Neural cell (in vitro differentiated cells): ENCODE data around the gene PHB1. TPM values are rescaled to one million over a fixed set of nuclear protein-coding genes. Genes with fewer than 3 reads are reported as not detected.
"Not testable (repeated sequence)": the region's sequence is repeated elsewhere in the genome, so short reads cannot be mapped to it uniquely, and the experiment has no call there.

Source experiments
- H2AFZ ChIP-seq: fragments of 200-600, 300-800 bp; sonication (generic), shearing (Covaris generic); 2 replicates; pipeline ENCODE4 v1.6.0; 2014; ENCODE audit warnings: low read depth, mild to moderate bottlenecking, antibody characterized with exemption, low read length, moderate library complexity
- H3F3A ChIP-seq: fragments of 200-600 bp; shearing (Covaris generic); 2 replicates; pipeline ENCODE4 v1.6.1; 2016; ENCODE audit warnings: mild to moderate bottlenecking, moderate library complexity, mixed read lengths, antibody characterized with exemption, low read length; ENCODE audit not compliant: insufficient read depth, poor library complexity, severe bottlenecking
- H3K27ac ChIP-seq: fragments of 200-600, 300-800 bp; sonication (generic), shearing (Covaris generic); 2 replicates; pipeline ENCODE4 v1.5.1; 2014; ENCODE audit warnings: mild to moderate bottlenecking, low read length, moderate library complexity
- H3K27me3 ChIP-seq: fragments of 300-800, 200-600 bp; sonication (generic), shearing (Covaris generic); 2 replicates; pipeline ENCODE4 v1.6.0; 2014; ENCODE audit warnings: mild to moderate bottlenecking, low read depth, low read length, moderate library complexity; ENCODE audit not compliant: insufficient read depth
- H3K36me3 ChIP-seq: fragments of 300-800, 200-600 bp; sonication (generic), shearing (Covaris generic); 2 replicates; pipeline ENCODE4 v1.5.1; 2014; ENCODE audit warnings: mild to moderate bottlenecking, antibody characterized with exemption, low read length, moderate library complexity; ENCODE audit not compliant: insufficient read depth
- H3K4me2 ChIP-seq: fragments of 300-800, 200-600 bp; sonication (generic), shearing (Covaris generic); 2 replicates; pipeline ENCODE4 v1.6.0; 2014; ENCODE audit warnings: mild to moderate bottlenecking, low read length
- H3K4me3 ChIP-seq: fragments of 300-800, 200-600 bp; sonication (generic), shearing (Covaris generic); 2 replicates; pipeline ENCODE4 v1.5.1; 2014; ENCODE audit warnings: mild to moderate bottlenecking, low read length, moderate library complexity
- H3K79me2 ChIP-seq: fragments of 200-600 bp; shearing (Covaris generic); replicated peaks from 2 replicates; pipeline ENCODE4 v1.6.0; 2014; ENCODE audit warnings: mild to moderate bottlenecking, low read length, moderate library complexity; ENCODE audit not compliant: insufficient read depth
- H3K9ac ChIP-seq: fragments of 300-800, 200-600 bp; sonication (generic), shearing (Covaris generic); 2 replicates; pipeline ENCODE4 v1.6.1; 2016; ENCODE audit warnings: mild to moderate bottlenecking, low read length, mixed read lengths
- H3K9me2 ChIP-seq: fragments of 200-600 bp; shearing (Covaris generic); 2 replicates; pipeline ENCODE4 v1.6.1; 2016; ENCODE audit warnings: mild to moderate bottlenecking, low read length, mixed read lengths; ENCODE audit not compliant: insufficient read depth
- H3K9me3 ChIP-seq: fragments of 200-600, 300-800 bp; sonication (generic), shearing (Covaris generic); 2 replicates; pipeline ENCODE4 v1.6.1; 2016; ENCODE audit warnings: mild to moderate bottlenecking, mixed run types, low read length, moderate library complexity, mixed read lengths
- H4K20me1 ChIP-seq: fragments of 200-600 bp; shearing (Covaris generic); 2 replicates; pipeline ENCODE4 v1.6.1; 2016; ENCODE audit warnings: mild to moderate bottlenecking, mixed run types; ENCODE audit not compliant: insufficient read depth
- EP300 ChIP-seq: fragments of 450-650 bp; conservative IDR thresholded peaks from 2 replicates; pipeline ENCODE4 v1.6.1; 2014; ENCODE audit warnings: antibody characterized with exemption, mild to moderate bottlenecking, moderate library complexity; ENCODE audit not compliant: poor library complexity, severe bottlenecking
- EZH2 ChIP-seq: fragments of 200-600, 300-800 bp; shearing (Covaris generic), sonication (generic); IDR thresholded peaks from 2 replicates; pipeline ENCODE4 v1.6.1; 2014; ENCODE audit warnings: antibody characterized with exemption, low read length, borderline replicate concordance, mild to moderate bottlenecking; ENCODE audit not compliant: insufficient read depth, poor library complexity, severe bottlenecking
- MXI1 ChIP-seq: fragments of 450-650 bp; conservative IDR thresholded peaks from 2 replicates; pipeline ENCODE4 v1.6.1; 2014; ENCODE audit warnings: antibody characterized with exemption, mild to moderate bottlenecking; ENCODE audit not compliant: poor library complexity, severe bottlenecking
- POLR2AphosphoS5 ChIP-seq: IDR thresholded peaks from 2 replicates; pipeline ENCODE4 v1.6.1; 2012
- RAD21 ChIP-seq: fragments of 450-650 bp; conservative IDR thresholded peaks from 2 replicates; pipeline ENCODE4 v1.6.1; 2014; ENCODE audit warnings: antibody characterized with exemption, mild to moderate bottlenecking, moderate library complexity
- SMC3 ChIP-seq: fragments of 450-650 bp; conservative IDR thresholded peaks from 2 replicates; pipeline ENCODE4 v1.6.1; 2014; ENCODE audit warnings: antibody characterized with exemption, mild to moderate bottlenecking, moderate library complexity; ENCODE audit not compliant: poor library complexity
- TAF1 ChIP-seq: IDR thresholded peaks from 2 replicates; pipeline ENCODE4 v1.6.1; 2012; ENCODE audit warnings: low read depth
- polyA plus RNA-seq: library from polyadenylated mRNA; depleted of rRNA; stranded (reverse); fragments of >200 nt; gene quantifications from 2 replicates; pipeline ENCODE4 v1.2.3, GENCODE V29; 2014
- TF ChIP-seq, protein P1 (sequence below): IDR thresholded peaks from 2 replicates; pipeline ENCODE4 v1.6.1; 2012; ENCODE audit warnings: borderline replicate concordance
- TF ChIP-seq, protein P2 (sequence below): fragments of 450-650 bp; IDR thresholded peaks from 2 replicates; pipeline ENCODE4 v1.5.1; 2014; ENCODE audit warnings: antibody characterized with exemption, mild to moderate bottlenecking, moderate library complexity; ENCODE audit not compliant: poor library complexity, severe bottlenecking

PHB1 gene
- polyA plus RNA-seq, 1 donor from 2014 or later, result 99.0 TPM

DNA sequence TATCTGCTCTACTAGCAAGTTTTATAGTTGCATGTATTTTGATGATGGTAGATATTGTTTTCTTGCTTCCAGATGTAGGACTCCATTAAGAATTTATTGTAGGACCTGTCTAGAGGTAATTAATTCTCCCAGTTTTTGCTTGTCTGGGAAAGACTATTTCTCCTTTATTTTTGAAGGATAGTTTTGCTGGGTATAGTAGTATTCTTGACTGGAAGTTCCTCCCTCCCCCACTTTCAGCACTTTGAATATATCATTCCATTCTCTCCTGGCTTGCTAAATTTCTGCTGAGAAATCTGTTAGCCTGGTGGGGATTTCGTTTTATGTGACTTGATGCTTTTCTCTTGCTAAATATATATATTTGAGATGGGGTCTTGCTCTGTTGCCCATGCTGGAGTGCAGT, 8.0 kb upstream of the PHB1 start:
- Histone ChIP-seq H3K27ac (no peak overlapping the region), H3K79me2 (no peaks in the 10 kb centered on the region), H4K20me1 (no peaks in the 10 kb centered on the region), H3F3A (no peaks in the 10 kb centered on the region), H3K9me3 (no peaks in the 10 kb centered on the region), H2AFZ (no peak overlapping the region), H3K27me3 (no peaks in the 10 kb centered on the region), H3K9ac (no peak overlapping the region), H3K4me2 (no peak overlapping the region), H3K36me3 (no peaks in the 10 kb centered on the region), H3K9me2 (no peaks in the 10 kb centered on the region), H3K4me3 (no peak overlapping the region)
- TF ChIP-seq POLR2AphosphoS5, result no peak

DNA sequence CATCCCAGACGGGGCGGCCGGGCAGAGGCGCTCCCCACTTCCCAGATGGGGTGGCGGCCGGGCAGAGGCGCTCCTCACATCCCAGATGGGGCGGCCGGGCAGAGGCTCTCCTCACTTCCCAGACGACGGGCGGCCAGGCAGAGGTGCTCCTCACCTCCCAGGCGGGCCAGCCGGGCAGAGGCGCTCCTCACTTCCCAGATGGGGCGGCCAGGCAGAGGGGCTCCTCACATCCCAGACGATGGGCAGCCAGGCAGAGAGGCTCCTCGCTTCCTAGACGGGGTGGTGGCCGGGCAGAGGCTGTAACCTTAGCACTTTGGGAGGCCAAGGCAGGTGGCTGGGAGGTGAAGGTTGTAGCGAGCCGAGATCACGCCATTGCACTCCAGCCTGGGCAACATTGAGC, 5.1 kb upstream of the PHB1 start:
- not testable (repeated sequence) for H3K27ac ChIP-seq, H3K9ac ChIP-seq, H3K4me2 ChIP-seq, H3K36me3 ChIP-seq, H3K79me2 ChIP-seq, H3F3A ChIP-seq, H2AFZ ChIP-seq, H3K4me3 ChIP-seq, H3K9me3 ChIP-seq, H3K9me2 ChIP-seq, H4K20me1 ChIP-seq, H3K27me3 ChIP-seq

DNA sequence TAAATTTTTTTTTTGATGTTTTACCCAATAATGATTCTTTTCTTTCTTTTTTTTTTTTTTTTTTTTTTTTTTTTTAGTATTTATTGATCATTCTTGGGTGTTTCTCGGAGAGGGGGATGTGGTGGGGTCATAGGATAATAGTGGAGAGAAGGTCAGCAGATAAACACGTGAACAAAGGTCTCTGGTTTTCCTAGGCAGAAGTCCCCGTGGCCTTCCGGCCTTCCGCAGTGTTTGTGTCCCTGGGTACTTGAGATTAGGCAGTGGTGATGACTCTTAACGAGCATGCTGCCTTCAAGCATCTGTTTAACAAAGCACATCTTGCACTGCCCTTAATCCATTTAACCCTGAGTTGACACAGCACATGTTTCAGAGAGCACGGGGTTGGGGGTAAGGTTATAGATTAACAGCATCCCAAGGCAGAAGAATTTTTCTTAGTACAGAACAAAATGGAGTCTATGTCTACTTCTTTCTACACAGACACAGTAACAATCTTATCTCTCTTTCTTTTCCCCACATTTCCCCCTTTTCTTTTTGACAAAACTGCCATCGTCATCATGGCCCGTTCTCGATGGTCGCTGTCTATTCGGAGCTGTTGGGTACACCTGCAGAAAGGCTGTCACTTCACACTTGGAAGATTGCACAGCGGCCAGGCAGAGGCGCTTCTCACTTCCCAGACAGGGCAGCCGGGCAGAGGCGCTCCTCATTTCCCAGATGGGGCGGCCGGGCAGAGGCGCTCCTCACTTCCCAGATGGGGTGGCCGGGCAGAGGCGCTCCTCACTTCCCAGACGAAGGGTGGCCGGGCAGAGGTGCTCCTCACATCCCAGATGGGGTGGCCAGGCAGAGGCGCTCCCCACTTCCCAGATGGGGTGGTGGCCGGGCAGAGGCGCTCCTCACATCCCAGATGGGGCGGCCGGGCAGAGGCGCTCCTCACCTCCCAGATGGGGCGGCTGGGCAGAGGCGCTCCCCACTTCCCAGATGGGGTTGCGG, 4.4 kb upstream of the PHB1 start:
- not testable (repeated sequence) for H3K4me2 ChIP-seq, H4K20me1 ChIP-seq, H3K9ac ChIP-seq, H3F3A ChIP-seq, H3K79me2 ChIP-seq, H3K4me3 ChIP-seq, H3K9me2 ChIP-seq, H3K9me3 ChIP-seq, H3K27me3 ChIP-seq, H2AFZ ChIP-seq, H3K36me3 ChIP-seq, H3K27ac ChIP-seq

DNA sequence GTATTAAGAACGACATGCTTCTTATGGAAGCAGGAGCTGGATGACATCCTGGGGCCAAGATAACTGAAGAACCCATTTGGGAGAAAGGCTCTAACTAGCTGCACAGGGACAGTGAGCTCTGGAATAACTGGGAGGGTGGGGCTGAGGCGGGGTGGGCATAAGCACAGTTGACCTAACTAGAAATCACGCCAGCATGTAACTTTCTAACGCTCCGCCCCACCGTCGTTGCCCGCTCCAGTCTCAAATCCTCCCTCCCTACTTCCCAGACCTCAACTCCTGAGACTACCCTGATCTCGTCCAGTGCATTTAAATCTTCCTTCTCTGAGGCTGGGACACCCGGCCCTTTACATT, 436 bp downstream of the PHB1 start:
- H3K4me2 ChIP-seq, result peak overlapping the region; percentile 77
- no peaks in the 10 kb centered on the region for H3K36me3 ChIP-seq
- no peaks in the 10 kb centered on the region for H4K20me1 ChIP-seq
- H3K9ac ChIP-seq, result peak overlapping the region; percentile 64
- no peaks in the 10 kb centered on the region for H3K27me3 ChIP-seq
- peak overlapping the region; percentile 77 for H2AFZ ChIP-seq
- no peaks in the 10 kb centered on the region for H3F3A ChIP-seq
- TF ChIP-seq MXI1 (no peak), TAF1 (no peak), EP300 (no peak), POLR2AphosphoS5 (no peak), RAD21 (no peak), EZH2 (no peak), SMC3 (no peak)
- TF ChIP-seq, protein P1, sequence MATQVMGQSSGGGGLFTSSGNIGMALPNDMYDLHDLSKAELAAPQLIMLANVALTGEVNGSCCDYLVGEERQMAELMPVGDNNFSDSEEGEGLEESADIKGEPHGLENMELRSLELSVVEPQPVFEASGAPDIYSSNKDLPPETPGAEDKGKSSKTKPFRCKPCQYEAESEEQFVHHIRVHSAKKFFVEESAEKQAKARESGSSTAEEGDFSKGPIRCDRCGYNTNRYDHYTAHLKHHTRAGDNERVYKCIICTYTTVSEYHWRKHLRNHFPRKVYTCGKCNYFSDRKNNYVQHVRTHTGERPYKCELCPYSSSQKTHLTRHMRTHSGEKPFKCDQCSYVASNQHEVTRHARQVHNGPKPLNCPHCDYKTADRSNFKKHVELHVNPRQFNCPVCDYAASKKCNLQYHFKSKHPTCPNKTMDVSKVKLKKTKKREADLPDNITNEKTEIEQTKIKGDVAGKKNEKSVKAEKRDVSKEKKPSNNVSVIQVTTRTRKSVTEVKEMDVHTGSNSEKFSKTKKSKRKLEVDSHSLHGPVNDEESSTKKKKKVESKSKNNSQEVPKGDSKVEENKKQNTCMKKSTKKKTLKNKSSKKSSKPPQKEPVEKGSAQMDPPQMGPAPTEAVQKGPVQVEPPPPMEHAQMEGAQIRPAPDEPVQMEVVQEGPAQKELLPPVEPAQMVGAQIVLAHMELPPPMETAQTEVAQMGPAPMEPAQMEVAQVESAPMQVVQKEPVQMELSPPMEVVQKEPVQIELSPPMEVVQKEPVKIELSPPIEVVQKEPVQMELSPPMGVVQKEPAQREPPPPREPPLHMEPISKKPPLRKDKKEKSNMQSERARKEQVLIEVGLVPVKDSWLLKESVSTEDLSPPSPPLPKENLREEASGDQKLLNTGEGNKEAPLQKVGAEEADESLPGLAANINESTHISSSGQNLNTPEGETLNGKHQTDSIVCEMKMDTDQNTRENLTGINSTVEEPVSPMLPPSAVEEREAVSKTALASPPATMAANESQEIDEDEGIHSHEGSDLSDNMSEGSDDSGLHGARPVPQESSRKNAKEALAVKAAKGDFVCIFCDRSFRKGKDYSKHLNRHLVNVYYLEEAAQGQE, result no peak
- TF ChIP-seq, protein P2, sequence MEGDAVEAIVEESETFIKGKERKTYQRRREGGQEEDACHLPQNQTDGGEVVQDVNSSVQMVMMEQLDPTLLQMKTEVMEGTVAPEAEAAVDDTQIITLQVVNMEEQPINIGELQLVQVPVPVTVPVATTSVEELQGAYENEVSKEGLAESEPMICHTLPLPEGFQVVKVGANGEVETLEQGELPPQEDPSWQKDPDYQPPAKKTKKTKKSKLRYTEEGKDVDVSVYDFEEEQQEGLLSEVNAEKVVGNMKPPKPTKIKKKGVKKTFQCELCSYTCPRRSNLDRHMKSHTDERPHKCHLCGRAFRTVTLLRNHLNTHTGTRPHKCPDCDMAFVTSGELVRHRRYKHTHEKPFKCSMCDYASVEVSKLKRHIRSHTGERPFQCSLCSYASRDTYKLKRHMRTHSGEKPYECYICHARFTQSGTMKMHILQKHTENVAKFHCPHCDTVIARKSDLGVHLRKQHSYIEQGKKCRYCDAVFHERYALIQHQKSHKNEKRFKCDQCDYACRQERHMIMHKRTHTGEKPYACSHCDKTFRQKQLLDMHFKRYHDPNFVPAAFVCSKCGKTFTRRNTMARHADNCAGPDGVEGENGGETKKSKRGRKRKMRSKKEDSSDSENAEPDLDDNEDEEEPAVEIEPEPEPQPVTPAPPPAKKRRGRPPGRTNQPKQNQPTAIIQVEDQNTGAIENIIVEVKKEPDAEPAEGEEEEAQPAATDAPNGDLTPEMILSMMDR, result no peak
- no peaks in the 10 kb centered on the region for H3K9me2 ChIP-seq
- H3K27ac ChIP-seq, result no peak overlapping the region
- H3K79me2 ChIP-seq, result peaks cover 9% of the 10 kb centered on the region
- no peaks in the 10 kb centered on the region for H3K9me3 ChIP-seq
- H3K4me3 ChIP-seq, result peak overlapping the region; percentile 72
